ENCODE data around the gene GTF3A. TPM values are rescaled to one million over a fixed set of nuclear protein-coding genes. Genes with fewer than 3 reads are reported as not detected.

The GTF3A gene
- total and polyA plus RNA-seq, 9 of the 15 experiments (the other 6 are each of a cell fraction or from before 2014, with no cell fraction given), result 47.5 to 303 (median 174) TPM

DNA sequence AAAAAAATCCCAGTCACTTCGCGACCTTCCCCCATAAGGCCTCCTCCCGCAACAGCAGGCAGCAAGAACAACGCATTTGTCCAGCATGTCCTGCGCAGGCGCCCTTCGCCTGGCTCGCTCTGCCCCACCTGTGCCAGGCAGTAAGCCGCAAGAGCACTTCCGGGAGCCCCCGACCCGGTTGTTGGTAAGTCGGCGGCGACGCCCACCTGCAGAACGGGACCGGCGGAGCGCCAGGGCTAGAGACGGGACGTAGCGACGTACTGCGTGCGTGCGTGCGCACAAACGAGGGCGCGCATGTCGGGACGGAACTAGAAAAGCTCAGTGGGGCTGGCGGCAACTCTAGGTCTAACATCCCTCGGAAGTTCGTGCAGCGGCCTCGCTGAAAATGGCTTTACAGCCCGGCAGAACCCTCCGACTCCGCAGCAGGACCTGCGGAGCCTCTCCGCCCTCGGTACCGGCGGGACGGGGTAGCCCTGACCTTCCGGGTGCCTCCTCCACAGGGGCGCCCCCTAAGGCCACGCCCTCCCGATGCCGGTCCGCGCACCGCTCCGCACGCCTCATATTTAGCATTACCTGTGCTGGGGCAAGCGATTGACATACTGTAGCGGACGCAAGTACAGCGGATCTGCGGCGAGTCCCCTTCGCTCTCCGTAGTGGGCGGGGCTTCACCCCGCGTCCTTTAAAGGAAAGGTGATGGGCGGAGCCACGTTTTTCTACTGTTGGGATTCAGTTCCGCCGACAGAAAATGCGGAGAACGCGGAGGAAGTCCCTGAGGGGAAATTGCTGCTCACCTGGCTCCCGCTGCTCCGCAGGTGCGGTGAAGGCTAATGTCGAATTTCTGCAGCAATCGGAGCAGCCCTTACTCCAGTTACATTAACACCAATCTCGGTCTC, 25.8 kb downstream of the GTF3A start, which contains the start of gene MTIF3 (continued):
- TF ChIP-seq, protein P1, sequence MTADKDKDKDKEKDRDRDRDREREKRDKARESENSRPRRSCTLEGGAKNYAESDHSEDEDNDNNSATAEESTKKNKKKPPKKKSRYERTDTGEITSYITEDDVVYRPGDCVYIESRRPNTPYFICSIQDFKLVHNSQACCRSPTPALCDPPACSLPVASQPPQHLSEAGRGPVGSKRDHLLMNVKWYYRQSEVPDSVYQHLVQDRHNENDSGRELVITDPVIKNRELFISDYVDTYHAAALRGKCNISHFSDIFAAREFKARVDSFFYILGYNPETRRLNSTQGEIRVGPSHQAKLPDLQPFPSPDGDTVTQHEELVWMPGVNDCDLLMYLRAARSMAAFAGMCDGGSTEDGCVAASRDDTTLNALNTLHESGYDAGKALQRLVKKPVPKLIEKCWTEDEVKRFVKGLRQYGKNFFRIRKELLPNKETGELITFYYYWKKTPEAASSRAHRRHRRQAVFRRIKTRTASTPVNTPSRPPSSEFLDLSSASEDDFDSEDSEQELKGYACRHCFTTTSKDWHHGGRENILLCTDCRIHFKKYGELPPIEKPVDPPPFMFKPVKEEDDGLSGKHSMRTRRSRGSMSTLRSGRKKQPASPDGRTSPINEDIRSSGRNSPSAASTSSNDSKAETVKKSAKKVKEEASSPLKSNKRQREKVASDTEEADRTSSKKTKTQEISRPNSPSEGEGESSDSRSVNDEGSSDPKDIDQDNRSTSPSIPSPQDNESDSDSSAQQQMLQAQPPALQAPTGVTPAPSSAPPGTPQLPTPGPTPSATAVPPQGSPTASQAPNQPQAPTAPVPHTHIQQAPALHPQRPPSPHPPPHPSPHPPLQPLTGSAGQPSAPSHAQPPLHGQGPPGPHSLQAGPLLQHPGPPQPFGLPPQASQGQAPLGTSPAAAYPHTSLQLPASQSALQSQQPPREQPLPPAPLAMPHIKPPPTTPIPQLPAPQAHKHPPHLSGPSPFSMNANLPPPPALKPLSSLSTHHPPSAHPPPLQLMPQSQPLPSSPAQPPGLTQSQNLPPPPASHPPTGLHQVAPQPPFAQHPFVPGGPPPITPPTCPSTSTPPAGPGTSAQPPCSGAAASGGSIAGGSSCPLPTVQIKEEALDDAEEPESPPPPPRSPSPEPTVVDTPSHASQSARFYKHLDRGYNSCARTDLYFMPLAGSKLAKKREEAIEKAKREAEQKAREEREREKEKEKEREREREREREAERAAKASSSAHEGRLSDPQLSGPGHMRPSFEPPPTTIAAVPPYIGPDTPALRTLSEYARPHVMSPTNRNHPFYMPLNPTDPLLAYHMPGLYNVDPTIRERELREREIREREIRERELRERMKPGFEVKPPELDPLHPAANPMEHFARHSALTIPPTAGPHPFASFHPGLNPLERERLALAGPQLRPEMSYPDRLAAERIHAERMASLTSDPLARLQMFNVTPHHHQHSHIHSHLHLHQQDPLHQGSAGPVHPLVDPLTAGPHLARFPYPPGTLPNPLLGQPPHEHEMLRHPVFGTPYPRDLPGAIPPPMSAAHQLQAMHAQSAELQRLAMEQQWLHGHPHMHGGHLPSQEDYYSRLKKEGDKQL (CRISPR knock-in tag; IDR thresholded peaks at IDR 0.05; ENCODE audit: borderline replicate concordance), result no peak
- TF ChIP-seq CHAMP1 (IDR thresholded peaks at IDR 0.05), result no peak
- peak; percentile 53; the same call in 1 of the 2 replicates for TF ChIP-seq ZNF12 (CRISPR knock-in tag; IDR thresholded peaks at IDR 0.05)
- TF ChIP-seq HINFP (tag; conservative IDR thresholded peaks at IDR 0.05; ENCODE audit: low read depth), result peak; percentile 78
- TF ChIP-seq U2AF1 (optimal IDR thresholded peaks at IDR 0.05; ENCODE audit: low read depth, low read length), result no peak
- TF ChIP-seq KAT8 (IDR thresholded peaks at IDR 0.05; ENCODE audit: low read depth), result no peak
- peak in 1 of 2 experiments; percentile 40; a peak in 1 of 4 replicates for TF ChIP-seq RCOR1 (IDR thresholded peaks at IDR 0.05; ENCODE audit: borderline replicate concordance in 1 of 2, low read depth in 2 of 2, low read length in 2 of 2)
- no peak for TF ChIP-seq ZNF274 (IDR thresholded peaks at IDR 0.05; ENCODE audit: borderline replicate concordance, low read depth, low read length)
- no peak for TF ChIP-seq ZFPM2 (CRISPR knock-in tag; IDR thresholded peaks at IDR 0.05)
- TF ChIP-seq MCM5 (IDR thresholded peaks at IDR 0.05; ENCODE audit: low read depth), result no peak
- no peak for TF ChIP-seq ZNF740 (CRISPR knock-in tag; IDR thresholded peaks at IDR 0.05)
- no peak for TF ChIP-seq ZNF740 (tag; IDR thresholded peaks at IDR 0.05)
- TF ChIP-seq CAMTA2 (CRISPR knock-in tag; conservative IDR thresholded peaks at IDR 0.05), result no peak
- TF ChIP-seq BDP1 (IDR thresholded peaks at IDR 0.05; ENCODE audit: insufficient read depth, insufficient read length), result no peak
- TF ChIP-seq RHOXF2B (CRISPR knock-in tag; conservative IDR thresholded peaks at IDR 0.05), result no peak
- TF ChIP-seq, protein P2, sequence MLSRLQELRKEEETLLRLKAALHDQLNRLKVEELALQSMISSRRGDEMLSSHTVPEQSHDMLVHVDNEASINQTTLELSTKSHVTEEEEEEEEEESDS (CRISPR knock-in tag; IDR thresholded peaks at IDR 0.05), result no peak
- TF ChIP-seq MTF1 (CRISPR knock-in tag; IDR thresholded peaks at IDR 0.05; ENCODE audit: borderline replicate concordance), result no peak

Data from K562 (cell line).